Astrocyte of the spinal cord (primary cell): ENCODE results near the gene ABHD12.
"Not testable (repeated sequence)": the region's sequence is repeated elsewhere in the genome, so short reads cannot be mapped to it uniquely, and the experiment has no call there.

Experiments
- DNase-seq: peaks from one replicate; pipeline ENCODE4 v3.0.0; 2011; ENCODE audit warnings: low read depth, low spot score
- H3K4me3 ChIP-seq: 2 replicates; pipeline ENCODE4 v1.5.1; 2011; ENCODE audit warnings: low read depth, mild to moderate bottlenecking, low read length, moderate library complexity
- CTCF ChIP-seq: IDR thresholded peaks from 2 replicates; pipeline ENCODE4 v1.5.1; 2012; ENCODE audit warnings: low read depth, mild to moderate bottlenecking, low read length, inconsistent platforms
- in situ Hi-C: cut with HindIII; loops from 2 replicates; pipeline ENCODE4 v1.10.0; 2017; ENCODE audit warnings: low sequenced_read_pairs

Gene ABHD12

DNA sequence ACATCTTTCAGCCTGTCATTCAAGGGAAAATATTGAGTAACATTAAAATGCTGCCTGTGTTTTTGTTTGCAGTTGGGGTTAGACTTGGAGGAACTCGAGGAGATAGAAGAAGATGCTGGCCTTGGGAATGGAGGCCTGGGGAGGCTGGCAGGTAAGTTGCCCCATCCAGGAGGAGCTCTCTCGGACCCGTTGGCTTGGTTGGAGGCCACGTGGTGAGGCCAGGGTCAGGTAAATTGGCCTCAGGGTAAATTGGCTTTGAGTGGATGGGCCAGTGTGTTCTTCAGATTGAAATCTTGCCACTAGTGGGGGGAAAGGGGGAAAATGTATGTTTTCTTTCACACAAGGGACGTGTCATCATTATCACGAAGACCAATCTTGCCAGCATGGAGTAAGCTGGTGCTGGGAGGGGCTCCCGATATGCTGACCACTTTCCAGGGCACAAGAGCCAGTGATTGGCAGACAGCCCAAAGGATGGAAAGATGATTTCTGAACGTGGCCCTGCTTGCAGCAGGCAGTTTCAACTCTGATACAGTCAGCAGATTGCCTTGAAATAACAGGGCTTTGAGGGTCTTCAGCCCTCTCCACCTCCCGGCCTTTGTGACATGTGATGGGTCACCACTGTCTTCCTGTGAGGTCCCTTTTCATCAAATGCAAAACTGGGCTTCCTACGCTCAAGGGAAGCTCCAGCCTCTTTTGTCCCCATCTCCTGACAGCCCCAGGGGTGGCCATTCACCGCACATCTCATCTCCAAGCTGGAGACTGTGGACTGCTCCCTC lies 121.4 kb downstream of the ABHD12 start:
- no peak for TF ChIP-seq CTCF
- in situ Hi-C loops = no loop called here
- H3K4me3 ChIP-seq = no peak overlapping the region
- DNase-seq = no peak

DNA sequence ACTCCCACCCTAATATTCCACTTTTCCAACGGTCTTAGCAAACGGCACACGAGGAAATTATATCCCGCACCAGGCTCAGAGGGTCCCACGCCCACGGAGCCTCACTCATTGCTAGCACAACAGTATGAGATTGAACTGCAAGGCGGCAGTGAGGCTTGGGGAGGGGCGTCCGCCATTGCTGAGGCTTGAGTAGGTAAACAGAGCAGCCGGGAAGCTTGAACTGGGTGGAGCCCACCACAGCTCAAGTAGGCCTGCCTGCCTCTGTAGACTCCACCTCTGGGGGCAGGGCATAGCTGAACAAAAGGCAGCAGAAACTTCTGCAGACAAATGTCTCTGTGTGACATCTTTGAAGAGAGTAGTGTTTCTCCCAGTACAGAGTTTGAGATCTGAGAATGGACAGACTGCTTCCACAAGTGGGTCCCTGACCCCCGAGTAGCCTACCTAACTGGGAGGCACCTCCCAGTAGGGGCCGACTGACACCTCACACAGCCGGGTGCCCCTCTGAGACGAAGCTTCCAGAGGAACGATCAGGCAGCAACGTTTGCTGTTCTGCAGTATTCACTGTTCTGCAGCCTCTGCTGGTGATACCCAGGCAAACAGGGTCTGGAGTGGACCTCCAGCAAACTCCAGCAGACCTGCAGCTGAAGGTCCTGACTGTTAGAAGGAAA lies 129.7 kb downstream of the ABHD12 start:
- in situ Hi-C loops, H3K4me3 ChIP-seq, DNase-seq: not testable (repeated sequence)

- no peak overlapping the region for H3K4me3 ChIP-seq
- no peak for DNase-seq
- no peak for TF ChIP-seq CTCF
- in situ Hi-C loops = no loop called here
Observed at GRCh38 chr20:25259788-25260254, 130.8 kb downstream of the ABHD12 start.

DNA sequence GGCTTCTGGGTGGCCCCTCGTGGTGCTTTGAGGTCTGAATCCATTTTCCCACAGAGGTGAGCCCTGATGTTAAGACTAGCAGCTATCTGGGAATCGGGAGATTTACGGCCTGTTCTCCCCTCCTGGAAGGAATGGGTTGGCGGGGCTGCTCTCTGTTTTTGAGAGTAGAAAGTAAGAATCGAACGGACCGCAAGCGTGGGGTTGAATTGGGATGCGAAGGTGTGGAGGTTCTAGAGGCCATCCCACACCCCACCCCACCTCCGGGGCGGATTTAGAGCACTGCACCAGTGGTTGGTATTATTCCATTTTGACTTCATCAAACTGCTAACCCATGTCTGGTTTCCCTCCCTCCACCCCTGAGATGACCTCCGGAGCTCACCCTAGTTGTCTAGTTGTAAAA lies 131.3 kb downstream of the ABHD12 start:
- TF ChIP-seq CTCF = no peak
- H3K4me3 ChIP-seq = no peak overlapping the region
- no peak for DNase-seq
- in situ Hi-C loops = no loop called here

- no peak overlapping the region for H3K4me3 ChIP-seq
- TF ChIP-seq CTCF = no peak
Observed at GRCh38 chr20:25258828-25259227, 131.8 kb downstream of the ABHD12 start.

GRCh38 chr20:25258476-25258805 lies 132.2 kb downstream of the ABHD12 start:
- in situ Hi-C loops = no loop called here
- no peak for TF ChIP-seq CTCF
- no peak overlapping the region for H3K4me3 ChIP-seq
- DNase-seq = no peak

More at GRCh38 chr20:25258828-25259227, 131.8 kb downstream of the ABHD12 start:
- in situ Hi-C loops = no loop called here
- no peak for DNase-seq

DNA sequence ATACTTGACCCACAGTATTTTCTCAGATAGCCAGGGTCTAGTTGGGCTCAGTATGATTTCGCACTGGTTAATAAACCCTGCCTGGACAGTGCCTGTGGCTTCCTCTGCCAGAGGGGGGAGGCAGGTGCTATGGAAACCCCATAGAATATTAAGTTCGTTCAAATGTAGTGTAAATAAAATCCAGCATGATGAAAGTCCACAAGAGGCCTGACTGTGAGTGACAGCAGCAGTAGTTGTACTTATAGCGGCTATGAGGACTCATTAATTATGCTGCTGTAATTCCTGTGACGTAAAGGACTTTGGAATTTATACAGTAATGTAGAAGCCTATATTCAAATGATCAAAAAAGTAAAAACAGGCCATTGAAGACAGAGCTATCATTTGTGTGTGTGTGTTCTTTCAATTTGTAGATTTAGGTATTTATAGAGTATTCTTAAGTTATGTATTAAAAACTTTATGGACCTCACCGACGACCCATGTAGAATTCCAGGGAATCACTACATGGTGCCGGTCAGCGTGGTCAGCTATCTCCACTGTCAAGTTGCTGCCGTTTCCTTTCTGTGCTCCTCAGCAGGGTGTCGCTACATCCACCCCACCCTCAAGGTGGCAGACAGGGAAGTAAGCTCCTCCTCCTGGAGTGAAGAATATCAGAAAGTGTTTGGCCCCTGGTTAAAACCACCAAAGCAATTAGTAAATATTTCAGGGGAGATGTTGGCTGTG lies 132.7 kb downstream of the ABHD12 start:
- in situ Hi-C loops = no loop called here

More for the DNA sequence above, 132.7 kb downstream of the ABHD12 start:
- TF ChIP-seq CTCF = no peak
- no peak for DNase-seq
- H3K4me3 ChIP-seq = no peak overlapping the region
